ENCODE measurements around the gene TMEM52. TPM values are rescaled to one million over a fixed set of nuclear protein-coding genes. Genes with fewer than 3 reads are reported as not detected.
A peak's percentile ranks its signal among the peaks of the same experiment; 100 is the strongest.

TMEM52 gene
- total RNA-seq, 1 experiment from 2014 or later: 4.1 TPM

GRCh38 chr1:1891349-1892078 lies 27.6 kb downstream of the TMEM52 start:
- CTCF ChIA-PET: no interaction called here
- TF ChIP-seq CTCF (conservative IDR thresholded peaks at IDR 0.05; ENCODE audit: low read depth, low read length): no peak
- no peak for TF ChIP-seq EZH2 (IDR thresholded peaks at IDR 0.05; ENCODE audit: borderline replicate concordance, low read depth, low read length, poor library complexity, severe bottlenecking)
- Histone ChIP-seq H3K4me3 (ENCODE audit: low read depth, low read length, poor library complexity, severe bottlenecking) (peak overlapping the region; percentile 88), H3K27me3 (replicated peaks; ENCODE audit: insufficient read depth, low read depth, low read length, poor library complexity) (no peaks in the 10 kb centered on the region), H3K27ac (ENCODE audit: low read depth, low read length, poor library complexity, severe bottlenecking) (peak overlapping the region; percentile 91), H3K9me3 (ENCODE audit: low read depth, low read length, poor library complexity, severe bottlenecking) (no peaks in the 10 kb centered on the region), H3K4me1 (ENCODE audit: insufficient read depth, low read length, poor library complexity, severe bottlenecking) (peaks cover 38% of the 10 kb centered on the region), H3K36me3 (ENCODE audit: insufficient read depth, low read length, poor library complexity, severe bottlenecking) (no peaks in the 10 kb centered on the region)
- POLR2A ChIA-PET (ENCODE audit: low non-redundant PET): no interaction called here
- TSS peak; percentile 54 for BruUV-seq (replicated peaks)
- no peak for DNase-seq (ENCODE audit: low spot score)
- intact Hi-C loops (cut with micrococcal nuclease; ENCODE audit: unreplicated experiment): no loop called here

- Histone ChIP-seq H3K27ac (ENCODE audit: low read depth, low read length, poor library complexity, severe bottlenecking) (peak within 1 kb of the TSS; percentile 97), H3K4me3 (ENCODE audit: low read depth, low read length, poor library complexity, severe bottlenecking) (peak within 1 kb of the TSS; percentile 88), H3K36me3 (ENCODE audit: insufficient read depth, low read length, poor library complexity, severe bottlenecking) (no peaks in the 10 kb centered on the region), H3K27me3 (replicated peaks; ENCODE audit: insufficient read depth, low read depth, low read length, poor library complexity) (no peaks in the 10 kb centered on the region), H3K4me1 (ENCODE audit: insufficient read depth, low read length, poor library complexity, severe bottlenecking) (peaks cover 38% of the 10 kb centered on the region), H3K9me3 (ENCODE audit: low read depth, low read length, poor library complexity, severe bottlenecking) (no peaks in the 10 kb centered on the region)
- POLR2A ChIA-PET (ENCODE audit: low non-redundant PET): no interaction called here
- intact Hi-C loops (cut with micrococcal nuclease; ENCODE audit: unreplicated experiment): no loop called here
- peak; percentile 95 for DNase-seq (ENCODE audit: low spot score)
- BruUV-seq (replicated peaks): no TSS peak
- CTCF ChIA-PET: no interaction called here
- no peak for TF ChIP-seq CTCF (conservative IDR thresholded peaks at IDR 0.05; ENCODE audit: low read depth, low read length)
- TF ChIP-seq EZH2 (IDR thresholded peaks at IDR 0.05; ENCODE audit: borderline replicate concordance, low read depth, low read length, poor library complexity, severe bottlenecking): no peak
Observed at GRCh38 chr1:1890506-1891348, 28.4 kb downstream of the TMEM52 start, which contains the start of gene GNB1. Gene GNB1 (minus strand): TSS chr1:1891087. CDS start chr1:1825453, 65,634 bp downstream.

GRCh38 chr1:1889847-1890505 lies 29.1 kb downstream of the TMEM52 start:
- TF ChIP-seq CTCF (conservative IDR thresholded peaks at IDR 0.05; ENCODE audit: low read depth, low read length) (no peak), EZH2 (IDR thresholded peaks at IDR 0.05; ENCODE audit: borderline replicate concordance, low read depth, low read length, poor library complexity, severe bottlenecking) (no peak)
- Histone ChIP-seq H3K9me3 (ENCODE audit: low read depth, low read length, poor library complexity, severe bottlenecking) (no peaks in the 10 kb centered on the region), H3K27ac (ENCODE audit: low read depth, low read length, poor library complexity, severe bottlenecking) (peak overlapping the region; percentile 97), H3K4me3 (ENCODE audit: low read depth, low read length, poor library complexity, severe bottlenecking) (peak overlapping the region; percentile 88), H3K27me3 (replicated peaks; ENCODE audit: insufficient read depth, low read depth, low read length, poor library complexity) (no peaks in the 10 kb centered on the region), H3K36me3 (ENCODE audit: insufficient read depth, low read length, poor library complexity, severe bottlenecking) (peaks cover under 1% of the 10 kb centered on the region), H3K4me1 (ENCODE audit: insufficient read depth, low read length, poor library complexity, severe bottlenecking) (peaks cover 35% of the 10 kb centered on the region)
- peak; percentile 61 for DNase-seq (ENCODE audit: low spot score)
- CTCF ChIA-PET: no interaction called here
- intact Hi-C loops (cut with micrococcal nuclease; ENCODE audit: unreplicated experiment): no loop called here
- POLR2A ChIA-PET (ENCODE audit: low non-redundant PET): no interaction called here
- BruUV-seq (replicated peaks): no TSS peak

All from A673 (cell line).